LNCaP clone FGC (cell line): Measurements from ENCODE around the gene MBNL1.

Experiments
- DNase-seq: peaks from one replicate; pipeline ENCODE4 v3.0.0-alpha.2; 2011; ENCODE audit warnings: low read depth
- H3K4me3 ChIP-seq: 2 replicates; pipeline ENCODE4 v1.5.1; 2011; ENCODE audit warnings: mild to moderate bottlenecking, low read depth, low read length, control low read depth
- TF ChIP-seq, protein P1 (sequence below): IDR thresholded peaks from 2 replicates; pipeline ENCODE4 v1.5.1; 2012; ENCODE audit warnings: mild to moderate bottlenecking; ENCODE audit not compliant: control insufficient read depth, insufficient read depth; ENCODE audit errors: extremely low read depth

Gene MBNL1

DNA sequence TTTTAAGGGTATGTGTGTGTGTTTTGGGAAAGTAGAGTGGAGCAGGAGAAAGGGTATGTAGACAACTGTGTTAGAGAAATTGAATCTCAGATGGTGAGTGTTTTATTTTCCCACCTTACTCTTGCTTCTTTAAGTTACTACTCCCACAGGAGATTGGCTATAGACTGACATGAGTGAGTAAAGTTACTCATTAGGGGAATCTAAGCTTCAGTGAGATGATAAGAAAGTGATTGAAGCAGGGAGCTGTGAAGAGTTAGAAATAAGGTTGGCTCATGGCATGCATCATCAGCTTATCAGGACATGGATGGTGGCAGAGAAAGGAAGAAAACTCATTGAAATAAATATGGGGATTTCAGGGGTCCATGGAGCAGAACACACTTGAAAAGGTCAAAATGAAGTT lies 88.9 kb downstream of the MBNL1 start:
- no peak overlapping the region for H3K4me3 ChIP-seq
- DNase-seq, result no peak
- TF ChIP-seq, protein P1, sequence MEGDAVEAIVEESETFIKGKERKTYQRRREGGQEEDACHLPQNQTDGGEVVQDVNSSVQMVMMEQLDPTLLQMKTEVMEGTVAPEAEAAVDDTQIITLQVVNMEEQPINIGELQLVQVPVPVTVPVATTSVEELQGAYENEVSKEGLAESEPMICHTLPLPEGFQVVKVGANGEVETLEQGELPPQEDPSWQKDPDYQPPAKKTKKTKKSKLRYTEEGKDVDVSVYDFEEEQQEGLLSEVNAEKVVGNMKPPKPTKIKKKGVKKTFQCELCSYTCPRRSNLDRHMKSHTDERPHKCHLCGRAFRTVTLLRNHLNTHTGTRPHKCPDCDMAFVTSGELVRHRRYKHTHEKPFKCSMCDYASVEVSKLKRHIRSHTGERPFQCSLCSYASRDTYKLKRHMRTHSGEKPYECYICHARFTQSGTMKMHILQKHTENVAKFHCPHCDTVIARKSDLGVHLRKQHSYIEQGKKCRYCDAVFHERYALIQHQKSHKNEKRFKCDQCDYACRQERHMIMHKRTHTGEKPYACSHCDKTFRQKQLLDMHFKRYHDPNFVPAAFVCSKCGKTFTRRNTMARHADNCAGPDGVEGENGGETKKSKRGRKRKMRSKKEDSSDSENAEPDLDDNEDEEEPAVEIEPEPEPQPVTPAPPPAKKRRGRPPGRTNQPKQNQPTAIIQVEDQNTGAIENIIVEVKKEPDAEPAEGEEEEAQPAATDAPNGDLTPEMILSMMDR, result no peak

DNA sequence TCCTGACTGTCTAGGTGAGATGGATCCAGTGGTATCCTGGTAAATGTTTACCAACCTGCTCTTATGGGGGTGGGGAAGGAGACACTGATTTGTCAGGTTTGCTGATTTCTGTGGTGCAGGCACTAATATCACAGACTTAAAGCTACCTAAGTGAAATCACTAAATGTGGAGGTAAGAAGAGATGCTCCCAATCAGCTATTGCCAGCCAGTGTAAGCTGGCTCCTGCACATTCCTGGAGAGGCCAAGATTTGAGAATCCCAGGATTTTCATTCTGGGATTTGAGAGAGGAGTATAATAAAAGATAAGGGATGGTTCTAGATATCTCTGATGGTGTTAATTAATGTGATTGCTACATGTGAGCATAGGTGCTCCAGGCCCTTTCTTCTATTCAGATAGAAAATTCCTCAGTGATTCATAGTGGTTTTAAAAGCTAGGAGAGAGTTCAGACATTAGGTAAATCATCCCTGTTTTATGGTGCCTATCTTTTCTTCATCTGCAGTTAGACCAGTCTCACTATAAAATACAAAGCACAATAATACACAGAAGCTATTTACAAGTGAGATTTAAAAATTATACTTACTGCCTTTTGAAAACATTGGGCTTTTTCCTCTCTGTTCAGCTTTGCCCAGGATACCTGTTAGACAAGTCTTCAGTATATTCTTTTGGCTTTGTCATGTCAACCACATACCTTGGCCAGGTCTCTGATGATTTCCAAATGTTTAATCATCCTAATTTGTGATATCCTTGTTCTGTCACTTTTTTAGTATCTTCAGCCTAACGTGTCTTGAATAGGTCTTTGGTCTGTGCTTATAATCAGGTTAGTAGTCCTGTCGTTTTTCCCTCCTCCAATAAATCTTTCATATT lies 90.9 kb downstream of the MBNL1 start:
- peak; percentile 11 for DNase-seq
- TF ChIP-seq, protein P1, result no peak
- no peak overlapping the region for H3K4me3 ChIP-seq

DNA sequence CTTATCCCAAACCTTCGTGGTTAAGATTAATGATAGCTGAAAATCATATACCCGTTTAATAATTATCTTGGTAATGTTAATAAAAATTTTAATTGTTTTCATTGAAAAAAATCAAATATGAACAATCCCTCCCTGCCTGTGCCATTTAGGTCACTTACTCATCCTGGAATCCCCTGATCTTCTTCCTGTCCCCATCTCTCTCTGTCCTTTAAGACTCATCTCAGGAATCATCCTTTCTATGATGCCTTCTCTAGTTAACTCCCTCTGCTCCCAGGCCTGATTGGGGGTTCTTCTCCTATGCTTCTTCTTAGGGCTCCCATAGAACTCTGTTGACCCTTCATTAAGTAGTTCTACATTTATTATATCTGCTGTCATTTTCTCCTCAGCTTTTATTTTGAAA lies 91.6 kb downstream of the MBNL1 start:
- TF ChIP-seq, protein P1, result no peak
- no peak for DNase-seq
- no peak overlapping the region for H3K4me3 ChIP-seq

DNA sequence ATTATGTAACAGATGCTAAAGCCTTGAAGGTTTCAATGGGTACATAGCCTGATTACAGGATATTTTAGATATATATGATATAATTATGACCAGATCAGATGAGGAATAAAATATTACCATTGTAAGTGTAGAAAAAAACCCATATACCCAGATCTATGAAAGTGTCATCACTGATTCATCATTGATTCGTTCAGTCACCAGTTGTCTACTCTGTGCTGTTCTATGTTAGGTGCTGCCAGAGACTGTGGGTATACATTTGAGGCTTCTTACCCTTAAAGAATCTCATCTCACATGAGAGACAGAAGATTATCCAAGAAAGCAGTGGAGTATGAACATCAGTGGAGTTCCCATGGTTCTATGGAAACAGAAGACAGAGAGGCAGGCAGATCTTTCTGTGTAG lies 92.2 kb downstream of the MBNL1 start:
- H3K4me3 ChIP-seq, result no peak overlapping the region
- TF ChIP-seq, protein P1, result no peak
- DNase-seq, result no peak

DNA sequence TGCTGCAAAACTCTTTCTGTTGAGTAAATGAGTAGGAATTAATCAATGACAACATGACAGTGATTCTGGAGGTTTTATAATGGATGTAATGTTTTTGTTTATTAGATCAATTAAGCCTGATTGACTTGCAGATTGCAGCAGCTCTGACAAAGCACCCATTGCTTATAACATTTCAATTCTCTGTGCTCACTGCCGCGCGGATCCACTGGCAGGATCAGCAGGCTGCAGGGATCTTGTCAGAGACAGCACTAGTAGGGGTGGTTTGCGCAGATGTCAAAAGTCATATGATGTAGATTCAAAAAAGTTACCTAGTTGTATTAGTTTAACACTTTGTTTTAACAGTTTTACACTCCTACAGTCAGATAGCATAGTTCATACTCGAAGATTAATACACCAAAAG lies 93.4 kb downstream of the MBNL1 start:
- no peak overlapping the region for H3K4me3 ChIP-seq
- TF ChIP-seq, protein P1, result no peak
- DNase-seq, result no peak

DNA sequence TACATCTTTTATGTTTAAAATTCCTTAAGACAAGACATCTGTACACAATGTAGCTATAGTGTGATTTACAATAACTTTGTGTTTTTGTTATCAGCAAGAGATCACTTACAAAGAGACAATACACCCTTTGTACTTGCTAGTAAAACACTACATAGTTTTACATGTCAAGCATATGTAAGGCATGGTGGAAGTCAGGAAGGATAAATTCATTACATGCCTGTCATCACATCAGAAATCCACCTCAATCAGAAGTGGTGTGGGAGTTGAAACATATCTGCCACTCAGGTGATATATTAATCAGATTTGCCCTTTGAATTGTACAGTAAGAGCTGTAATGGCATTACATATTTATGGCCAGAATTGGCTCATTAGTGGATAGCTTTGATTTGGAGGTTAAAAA lies 95.5 kb downstream of the MBNL1 start:
- no peak for DNase-seq
- TF ChIP-seq, protein P1, result no peak
- H3K4me3 ChIP-seq, result no peak overlapping the region

DNA sequence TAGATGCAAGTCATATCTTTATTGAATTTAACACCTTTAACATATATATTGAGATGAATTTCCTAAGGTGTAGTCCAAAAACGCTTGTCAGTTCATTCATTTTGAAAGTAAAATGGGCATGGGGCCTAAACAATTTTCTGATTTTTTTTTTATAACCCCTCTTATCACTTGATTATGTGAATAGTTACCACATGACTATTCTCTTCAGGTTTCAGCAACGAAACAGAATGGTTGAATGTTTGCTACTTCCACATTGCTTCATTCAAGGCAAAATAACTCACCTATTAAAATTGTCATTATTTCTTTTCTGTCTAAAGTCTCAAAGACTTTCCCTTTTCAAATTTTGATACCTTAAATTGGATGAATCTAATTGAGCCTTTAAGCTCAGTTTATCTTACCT lies 96.4 kb downstream of the MBNL1 start:
- H3K4me3 ChIP-seq, result no peak overlapping the region
- no peak for DNase-seq
- TF ChIP-seq, protein P1, result no peak
